ENCODE results near the gene POLR3GL.
"Not testable (repeated sequence)": the region's sequence is repeated elsewhere in the genome, so short reads cannot be mapped to it uniquely, and the experiment has no call there.

The POLR3GL gene

GRCh38 chr1:145964328-145965118 lies at the start of gene POLR3GL, which contains the start of gene ANKRD34A:
TSS of gene POLR3GL (plus strand) at chr1:145964690. CDS start at chr1:145974866, 10,176 bp downstream.
TSS of gene ANKRD34A (minus strand) at chr1:145964575. CDS start at chr1:145961759, 2,816 bp downstream.
- peak; percentile 92 for DNase-seq

GRCh38 chr1:145916745-145917144 lies 47.7 kb upstream of the POLR3GL start:
- no peak for DNase-seq

- DNase-seq: no peak
Measured at GRCh38 chr1:145917595-145917994, 46.9 kb upstream of the POLR3GL start.

- DNase-seq: peak; percentile 94
Measured at GRCh38 chr1:145918144-145918991, 46.1 kb upstream of the POLR3GL start, which contains the start of gene PEX11B. TSS of gene PEX11B (minus strand) at chr1:145918717. CDS start at chr1:145918688, 29 bp downstream.

- DNase-seq: peak; percentile 27
Measured at GRCh38 chr1:145918992-145919939, 45.2 kb upstream of the POLR3GL start.

GRCh38 chr1:145920297-145920696 lies 44.2 kb upstream of the POLR3GL start:
- DNase-seq: not testable (repeated sequence)

GRCh38 chr1:145922266-145922665 lies 42.2 kb upstream of the POLR3GL start:
- DNase-seq: no peak

GRCh38 chr1:145926686-145927062 lies 37.8 kb upstream of the POLR3GL start:
- DNase-seq: no peak

- DNase-seq: peak; percentile 97
Measured at GRCh38 chr1:145927063-145927886, 37.2 kb upstream of the POLR3GL start, which contains the start of gene RBM8A. TSS of gene RBM8A (minus strand) at chr1:145927484. CDS start at chr1:145927426, 58 bp downstream.

GRCh38 chr1:145927916-145928643 lies 36.4 kb upstream of the POLR3GL start:
- no peak for DNase-seq

GRCh38 chr1:145932522-145933009 lies 31.9 kb upstream of the POLR3GL start:
- DNase-seq: peak; percentile 43

- DNase-seq: no peak
Measured at GRCh38 chr1:145935708-145936107, 28.8 kb upstream of the POLR3GL start.

- DNase-seq: no peak
Measured at GRCh38 chr1:145936247-145936646, 28.2 kb upstream of the POLR3GL start.

GRCh38 chr1:145937436-145937835 lies 27.1 kb upstream of the POLR3GL start:
- no peak for DNase-seq

- DNase-seq: no peak
Measured at GRCh38 chr1:145942405-145942804, 22.1 kb upstream of the POLR3GL start.

- DNase-seq: no peak
Measured at GRCh38 chr1:145942871-145943270, 21.6 kb upstream of the POLR3GL start.

- DNase-seq: no peak
Measured at GRCh38 chr1:145944532-145944931, 20.0 kb upstream of the POLR3GL start.

GRCh38 chr1:145946477-145946986 lies 18.0 kb upstream of the POLR3GL start:
- no peak for DNase-seq

- DNase-seq: no peak
Measured at GRCh38 chr1:145947551-145947950, 16.9 kb upstream of the POLR3GL start.

GRCh38 chr1:145949219-145949618 lies 15.3 kb upstream of the POLR3GL start:
- no peak for DNase-seq

Measured in CD4-positive, alpha-beta T cell treated with Interleukin-15 for 1 hour (primary cell).